ENCODE measurements around the gene FGF12. TPM values are rescaled to one million over a fixed set of nuclear protein-coding genes. Genes with fewer than 3 reads are reported as not detected.

FGF12 gene
- total RNA-seq, 1 donor from 2014 or later: 9.8 TPM

DNA sequence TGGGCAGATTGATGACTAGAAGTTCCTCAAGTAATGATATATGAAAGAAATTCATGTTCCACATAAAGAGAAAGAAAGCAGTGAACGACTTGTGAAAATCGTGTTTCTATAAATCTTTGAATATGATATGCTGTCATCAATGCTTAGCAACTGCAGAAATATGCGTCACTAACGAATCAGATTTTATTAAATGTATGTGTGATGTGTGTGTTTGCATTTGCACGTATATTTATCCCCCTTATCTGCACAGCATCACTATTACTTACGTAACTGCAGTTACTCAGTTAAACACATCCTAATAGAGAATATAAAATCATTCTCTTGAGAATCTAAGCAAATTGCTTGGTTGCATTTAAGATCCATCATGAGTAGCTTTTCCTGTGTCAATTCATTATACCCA, 468.6 kb downstream of the FGF12 start:
- no peaks in the 10 kb centered on the region for H3K4me1 Mint-ChIP-seq (ENCODE audit: unreplicated experiment)
- H3K27me3 Mint-ChIP-seq: peaks cover 7% of the 10 kb centered on the region
- no peak overlapping the region for H3K4me3 Mint-ChIP-seq
- H3K27ac Mint-ChIP-seq: no peak overlapping the region
- H3K9me3 Mint-ChIP-seq: no peaks in the 10 kb centered on the region
- TF ChIP-seq, protein P1, sequence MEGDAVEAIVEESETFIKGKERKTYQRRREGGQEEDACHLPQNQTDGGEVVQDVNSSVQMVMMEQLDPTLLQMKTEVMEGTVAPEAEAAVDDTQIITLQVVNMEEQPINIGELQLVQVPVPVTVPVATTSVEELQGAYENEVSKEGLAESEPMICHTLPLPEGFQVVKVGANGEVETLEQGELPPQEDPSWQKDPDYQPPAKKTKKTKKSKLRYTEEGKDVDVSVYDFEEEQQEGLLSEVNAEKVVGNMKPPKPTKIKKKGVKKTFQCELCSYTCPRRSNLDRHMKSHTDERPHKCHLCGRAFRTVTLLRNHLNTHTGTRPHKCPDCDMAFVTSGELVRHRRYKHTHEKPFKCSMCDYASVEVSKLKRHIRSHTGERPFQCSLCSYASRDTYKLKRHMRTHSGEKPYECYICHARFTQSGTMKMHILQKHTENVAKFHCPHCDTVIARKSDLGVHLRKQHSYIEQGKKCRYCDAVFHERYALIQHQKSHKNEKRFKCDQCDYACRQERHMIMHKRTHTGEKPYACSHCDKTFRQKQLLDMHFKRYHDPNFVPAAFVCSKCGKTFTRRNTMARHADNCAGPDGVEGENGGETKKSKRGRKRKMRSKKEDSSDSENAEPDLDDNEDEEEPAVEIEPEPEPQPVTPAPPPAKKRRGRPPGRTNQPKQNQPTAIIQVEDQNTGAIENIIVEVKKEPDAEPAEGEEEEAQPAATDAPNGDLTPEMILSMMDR (conservative IDR thresholded peaks at IDR 0.05): no peak
- H3K36me3 Mint-ChIP-seq: no peaks in the 10 kb centered on the region
- no peak for DNase-seq (ENCODE audit: extremely low spot score, unreplicated experiment)

GRCh38 chr3:192255839-192256238, 471.5 kb downstream of the FGF12 start:
- H3K27me3 Mint-ChIP-seq: peaks cover 7% of the 10 kb centered on the region

DNA sequence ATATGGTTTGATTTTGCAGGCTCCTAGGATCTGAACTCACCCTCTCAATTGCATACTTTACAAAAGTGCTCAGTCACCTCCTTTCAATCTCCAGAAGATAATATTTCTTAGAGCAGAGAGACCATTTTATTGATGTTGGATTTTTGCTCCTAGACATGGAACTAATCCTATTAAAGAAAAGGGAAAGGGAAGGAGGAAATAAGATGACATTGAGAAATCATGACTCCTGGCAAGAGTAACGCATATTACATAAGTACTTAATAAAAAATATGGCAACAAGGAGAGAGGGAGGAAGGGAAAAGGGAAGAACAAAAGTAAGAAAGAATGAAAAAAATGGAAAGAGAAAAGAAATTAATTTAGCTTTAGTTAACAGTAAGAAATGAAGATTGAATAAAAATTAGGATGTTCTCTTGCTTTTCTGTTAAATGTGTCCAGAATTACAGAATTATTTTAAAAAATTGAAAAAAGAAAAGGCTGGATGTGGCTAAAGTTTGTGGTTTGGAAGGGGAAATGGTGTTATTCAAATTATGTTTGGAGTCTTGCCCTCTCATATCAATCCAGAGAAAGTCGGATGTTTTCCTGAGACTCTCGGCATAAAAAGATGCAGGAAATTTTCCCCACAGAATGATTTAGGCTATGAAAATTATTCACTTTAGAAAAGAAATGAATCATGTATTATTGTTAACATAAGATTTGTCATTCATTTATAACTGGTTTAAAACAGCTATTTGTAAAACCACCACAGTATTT, 474.0 kb downstream of the FGF12 start:
- H3K27me3 Mint-ChIP-seq: peaks cover 7% of the 10 kb centered on the region

More at GRCh38 chr3:192255839-192256238, 471.5 kb downstream of the FGF12 start:
- TF ChIP-seq, protein P1 (conservative IDR thresholded peaks at IDR 0.05): no peak
- no peaks in the 10 kb centered on the region for H3K9me3 Mint-ChIP-seq
- no peak for DNase-seq (ENCODE audit: extremely low spot score, unreplicated experiment)
- no peak overlapping the region for H3K4me3 Mint-ChIP-seq
- no peaks in the 10 kb centered on the region for H3K36me3 Mint-ChIP-seq
- H3K27ac Mint-ChIP-seq: no peak overlapping the region
- no peaks in the 10 kb centered on the region for H3K4me1 Mint-ChIP-seq (ENCODE audit: unreplicated experiment)

DNA sequence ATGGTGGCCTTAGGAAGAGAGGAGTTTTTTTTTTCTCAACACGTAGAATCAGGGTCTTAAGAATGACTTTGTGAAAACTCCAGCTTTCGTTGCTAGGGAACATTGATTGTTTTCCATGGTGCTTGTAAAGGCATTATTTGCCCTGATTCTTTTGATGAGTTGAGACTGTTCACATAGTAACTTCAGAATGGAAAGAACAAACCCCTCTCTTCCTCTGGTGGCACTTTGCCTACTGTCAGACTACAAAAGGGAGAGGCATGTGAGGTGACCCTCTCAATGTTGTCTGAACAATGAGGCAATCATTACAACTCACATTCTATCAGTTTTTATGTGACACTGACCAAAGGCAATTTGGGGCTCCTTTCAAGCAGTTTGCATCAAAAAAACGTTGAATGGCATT, 477.8 kb downstream of the FGF12 start:
- H3K4me1 Mint-ChIP-seq (ENCODE audit: unreplicated experiment): no peaks in the 10 kb centered on the region
- H3K9me3 Mint-ChIP-seq: no peaks in the 10 kb centered on the region
- DNase-seq (ENCODE audit: extremely low spot score, unreplicated experiment): no peak
- no peaks in the 10 kb centered on the region for H3K36me3 Mint-ChIP-seq
- H3K4me3 Mint-ChIP-seq: no peak overlapping the region
- TF ChIP-seq, protein P1 (conservative IDR thresholded peaks at IDR 0.05): no peak
- H3K27me3 Mint-ChIP-seq: no peaks in the 10 kb centered on the region
- no peak overlapping the region for H3K27ac Mint-ChIP-seq

More for the DNA sequence above, 474.0 kb downstream of the FGF12 start:
- TF ChIP-seq, protein P1 (conservative IDR thresholded peaks at IDR 0.05): no peak
- Mint-ChIP-seq H3K4me3 (no peak overlapping the region), H3K4me1 (ENCODE audit: unreplicated experiment) (no peaks in the 10 kb centered on the region), H3K9me3 (no peaks in the 10 kb centered on the region), H3K36me3 (no peaks in the 10 kb centered on the region), H3K27ac (no peak overlapping the region)
- no peak for DNase-seq (ENCODE audit: extremely low spot score, unreplicated experiment)

GRCh38 chr3:192246847-192247559, 480.3 kb downstream of the FGF12 start:
- no peaks in the 10 kb centered on the region for H3K36me3 Mint-ChIP-seq
- TF ChIP-seq, protein P1 (conservative IDR thresholded peaks at IDR 0.05): no peak
- no peaks in the 10 kb centered on the region for H3K27me3 Mint-ChIP-seq
- no peaks in the 10 kb centered on the region for H3K4me1 Mint-ChIP-seq (ENCODE audit: unreplicated experiment)
- no peak for DNase-seq (ENCODE audit: extremely low spot score, unreplicated experiment)
- no peak overlapping the region for H3K27ac Mint-ChIP-seq
- H3K9me3 Mint-ChIP-seq: no peaks in the 10 kb centered on the region
- H3K4me3 Mint-ChIP-seq: no peak overlapping the region

Data from type B pancreatic cell (in vitro differentiated cells).